A549 (cell line): ENCODE data around the gene RHOB. TPM values are rescaled to one million over a fixed set of nuclear protein-coding genes. Genes with fewer than 3 reads are reported as not detected.

Experiments used
- ATAC-seq, 2 experiments: fragments of 200-7000 bp in 1 of 2; fragments of >200 bp in 1 of 2; cut with Nextera tagmentation in 1 of 2; cut with Tn5 transposase in 1 of 2; 3 replicates each; pipeline versions ENCODE4 v1.8.0 to v1.9.1; 2018 to 2020; ENCODE audit warnings: mild to moderate bottlenecking in 1 of 2, moderate library complexity in 1 of 2
- CTCF ChIA-PET: fragments of 300-600 bp; sonication (Branson Sonifier 250); formaldehyde crosslinking; extraction: SDS; loops from one replicate; lab custom pipeline; 2021; ENCODE audit warnings: antibody characterized with exemption, inconsistent platforms; lab: Yijun Ruan, JAX
- POLR2A ChIA-PET: fragments of 350-600 bp; formaldehyde crosslinking; extraction: SDS; loops from one replicate; lab custom pipeline; 2021; ENCODE audit warnings: antibody characterized with exemption, inconsistent platforms; lab: Yijun Ruan, JAX
- DNase-seq, 2 experiments: peaks; one replicate each; pipeline versions ENCODE4 v3.0.0 to v3.0.0-alpha.2; 2011 to 2016; ENCODE audit warnings: low read depth in 1 of 2, low spot score in 1 of 2
- FAIRE-seq: peaks from 2 replicates; lab custom pipeline; 2011; peaks lifted over from hg19 to GRCh38; lab: Jason Lieb, UNC
- H3K27ac ChIP-seq, 2 experiments: fragments of >200 bp; sonication (Bioruptor Twin); formaldehyde crosslinking; 3 replicates each; pipeline ENCODE4 v1.5.1; 2016 to 2017
- H3K4me1 ChIP-seq: fragments of >200 bp; sonication (Bioruptor Twin); formaldehyde crosslinking; 3 replicates; pipeline ENCODE4 v1.6.1; 2016
- H3K4me2 ChIP-seq: fragments of >200 bp; sonication (Bioruptor Twin); formaldehyde crosslinking; 3 replicates; pipeline ENCODE4 v1.6.1; 2016
- H3K4me3 ChIP-seq: fragments of >200 bp; sonication (Bioruptor Twin); formaldehyde crosslinking; 3 replicates; pipeline ENCODE4 v1.5.1; 2016
- H3K9me3 ChIP-seq: fragments of >200 bp; sonication (Bioruptor Twin); formaldehyde crosslinking; 3 replicates; pipeline ENCODE4 v1.6.1; 2016
- ATOH8 ChIP-seq: fragments of 250-450 bp; sonication (Bioruptor Pico); IDR thresholded peaks from 2 replicates; pipeline ENCODE4 v1.5.0; 2020; ENCODE audit warnings: low read depth, mild to moderate bottlenecking, moderate library complexity
- CBX2 ChIP-seq: fragments of 200-600 bp; sonication (generic); IDR thresholded peaks from 2 replicates; pipeline ENCODE4 v1.6.1; 2016; ENCODE audit warnings: low read depth, mild to moderate bottlenecking, borderline replicate concordance
- CHD2 ChIP-seq: fragments of 150-350 bp; IDR thresholded peaks from 2 replicates; pipeline ENCODE4 v1.6.1; 2014; ENCODE audit warnings: low read length; ENCODE audit not compliant: partially characterized antibody
- EHMT2 ChIP-seq: fragments of 200-600 bp; sonication (generic); IDR thresholded peaks from 2 replicates; pipeline ENCODE4 v1.6.1; 2016; ENCODE audit warnings: antibody characterized with exemption, low read depth, mild to moderate bottlenecking, moderate library complexity
- EP300 ChIP-seq, 2 experiments: fragments of >200 bp; sonication (Bioruptor Twin); formaldehyde crosslinking; IDR thresholded peaks; 2 replicates in 1 of 2; 3 replicates in 1 of 2; pipeline ENCODE4 v1.6.1; 2016 to 2017
- FOSB ChIP-seq: fragments of 250-450 bp; sonication (Bioruptor Pico); IDR thresholded peaks from 2 replicates; pipeline ENCODE4 v1.5.0; 2020; ENCODE audit warnings: mild to moderate bottlenecking, moderate library complexity
- HEYL ChIP-seq: fragments of 250-450 bp; sonication (Bioruptor Pico); IDR thresholded peaks from 2 replicates; pipeline ENCODE4 v1.8.0; 2021; ENCODE audit warnings: mild to moderate bottlenecking, moderate library complexity
- HOXA7 ChIP-seq: fragments of 250-450 bp; sonication (Bioruptor Pico); IDR thresholded peaks from 2 replicates; pipeline ENCODE4 v1.5.0; 2020; ENCODE audit warnings: mild to moderate bottlenecking, moderate library complexity
- HOXB13 ChIP-seq: fragments of 250-450 bp; sonication (Bioruptor Pico); IDR thresholded peaks from 2 replicates; pipeline ENCODE4 v1.5.0; 2020; ENCODE audit warnings: low read depth, mild to moderate bottlenecking, moderate library complexity
- HOXB5 ChIP-seq: fragments of 250-450 bp; sonication (Bioruptor Pico); IDR thresholded peaks from 2 replicates; pipeline ENCODE4 v1.5.0; 2020; ENCODE audit warnings: mild to moderate bottlenecking, moderate library complexity
- JUNB ChIP-seq: fragments of >200 bp; sonication (Bioruptor Twin); formaldehyde crosslinking; IDR thresholded peaks from 2 replicates; pipeline ENCODE4 v1.6.1; 2016
- MAFK ChIP-seq: fragments of 450-650 bp; IDR thresholded peaks from 2 replicates; pipeline ENCODE4 v1.6.1; 2014; ENCODE audit not compliant: partially characterized antibody
- PHF8 ChIP-seq: fragments of 200-600 bp; sonication (generic); IDR thresholded peaks from 2 replicates; pipeline ENCODE4 v1.6.1; 2016; ENCODE audit warnings: low read depth, mild to moderate bottlenecking, antibody characterized with exemption, moderate library complexity, borderline replicate concordance
- POLR2AphosphoS2 ChIP-seq: conservative IDR thresholded peaks from 2 replicates; pipeline ENCODE4 v1.6.1; 2012; ENCODE audit warnings: low read length, improper control_type of control experiment, inconsistent platforms
- REST ChIP-seq: fragments of 200-600 bp; sonication (generic); IDR thresholded peaks from 2 replicates; pipeline ENCODE4 v1.6.1; 2016; ENCODE audit warnings: antibody characterized with exemption, mild to moderate bottlenecking, moderate library complexity
- RFX5 ChIP-seq: fragments of 450-650 bp; IDR thresholded peaks from 2 replicates; pipeline ENCODE4 v1.7.1; 2014; ENCODE audit warnings: antibody characterized with exemption, mild to moderate bottlenecking, moderate library complexity
- SMC3 ChIP-seq: fragments of >200 bp; sonication (Bioruptor Twin); formaldehyde crosslinking; IDR thresholded peaks from 3 replicates; pipeline ENCODE4 v1.6.1; 2018; ENCODE audit warnings: inconsistent platforms
- SREBF2 ChIP-seq: fragments of 450-650 bp; IDR thresholded peaks from 2 replicates; pipeline ENCODE4 v1.6.1; 2014; ENCODE audit warnings: mild to moderate bottlenecking, moderate library complexity
- TFCP2L1 ChIP-seq: fragments of 250-450 bp; sonication (Bioruptor Pico); IDR thresholded peaks from 2 replicates; pipeline ENCODE4 v1.5.0; 2021; ENCODE audit warnings: mild to moderate bottlenecking
- TP53 ChIP-seq: fragments of 250-450 bp; sonication (Bioruptor Pico); IDR thresholded peaks from 2 replicates; pipeline ENCODE4 v1.5.0; 2021; ENCODE audit warnings: mild to moderate bottlenecking, moderate library complexity
- WGBS: methylation state at CpG from one replicate; pipeline ENCODE4 v1.1.6; 2017; ENCODE audit errors: missing lambda C conversion rate; 5-methylcytosine and 5-hydroxymethylcytosine counted together
- polyA plus RNA-seq, 4 experiments: library from polyadenylated mRNA; depleted of rRNA in 3 of 4; stranded (reverse); fragments of >200 nt; fragmentation: RNase III in 1 of 4; extraction: RNeasy Plus Mini Kit Qiagen cat#74134 plus additional on column Dnase treatment in 1 of 4; gene quantifications; 2 replicates in 3 of 4; 3 replicates in 1 of 4; pipeline ENCODE4 v1.2.3, GENCODE V29; 2011 to 2017
- TF ChIP-seq, protein P1 (sequence below): fragments of >200 bp; sonication (Bioruptor Twin); formaldehyde crosslinking; IDR thresholded peaks from 2 replicates; pipeline ENCODE4 v1.6.1; 2016

Gene RHOB
- polyA plus RNA-seq, 2 of the 4 experiments (the other 2 are of a cell fraction): 84.5 to 157 TPM

- no peaks in the 10 kb centered on the region for H3K9me3 ChIP-seq
- no peak overlapping the region for H3K4me3 ChIP-seq
- TF ChIP-seq EHMT2 (no peak), MAFK (no peak), EP300 (IDR thresholded peaks at IDR 0.05) (no peak), RFX5 (no peak), TP53 (CRISPR knock-in tag) (no peak), SREBF2 (no peak)
- TF ChIP-seq, protein P1, sequence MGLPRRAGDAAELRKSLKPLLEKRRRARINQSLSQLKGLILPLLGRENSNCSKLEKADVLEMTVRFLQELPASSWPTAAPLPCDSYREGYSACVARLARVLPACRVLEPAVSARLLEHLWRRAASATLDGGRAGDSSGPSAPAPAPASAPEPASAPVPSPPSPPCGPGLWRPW: no peak
- TF ChIP-seq, all 56 proteins: peak for 0
- 85% methylated on average over 3 of the region's 3 CpGs for WGBS
- no peak overlapping the region for H3K27ac ChIP-seq
- POLR2A ChIA-PET: no interaction called here
- FAIRE-seq (no peak), DNase-seq (no peak), ATAC-seq (no peak)
- CTCF ChIA-PET: no interaction called here
- H3K4me2 ChIP-seq: no peak overlapping the region
- no peaks in the 10 kb centered on the region for H3K4me1 ChIP-seq
Observed at GRCh38 chr2:20482725-20483124, 35.9 kb downstream of the RHOB start.

GRCh38 chr2:20483194-20483895 lies 36.5 kb downstream of the RHOB start:
- 90% methylated on average over 7 of the region's 7 CpGs for WGBS
- Histone ChIP-seq H3K4me2 (no peak overlapping the region), H3K9me3 (no peaks in the 10 kb centered on the region), H3K4me3 (no peak overlapping the region), H3K27ac (no peak overlapping the region), H3K4me1 (no peaks in the 10 kb centered on the region)
- ChIA-PET CTCF (interaction anchor here (0.6 to 1.8 kb wide), 3 partner anchors 42 to 177 kb away, joined by 3 to 5 read pairs (median 4); no protein-coding TSS in a partner anchor), POLR2A (no interaction called here)
- FAIRE-seq: no peak
- no peak for DNase-seq
- ATAC-seq: no peak
- no peak for TF ChIP-seq POLR2AphosphoS2
- TF ChIP-seq HOXB13: no peak
- TF ChIP-seq EHMT2: no peak
- no peak for TF ChIP-seq HOXB5
- TF ChIP-seq CHD2: no peak
- no peak for TF ChIP-seq HEYL
- no peak for TF ChIP-seq TFCP2L1
- TF ChIP-seq MAFK: no peak
- TF ChIP-seq REST: no peak
- TF ChIP-seq HOXA7: no peak
- no peak for TF ChIP-seq EP300 (IDR thresholded peaks at IDR 0.05)
- TF ChIP-seq FOSB (CRISPR knock-in tag): no peak
- no peak for TF ChIP-seq PHF8
- TF ChIP-seq SMC3: no peak
- TF ChIP-seq CBX2: no peak
- TF ChIP-seq JUNB: no peak
- TF ChIP-seq ATOH8 (CRISPR knock-in tag): no peak
